Peyer's patch (tissue), 4 donors: ENCODE measurements around the gene PTPRU. TPM values are rescaled to one million over a fixed set of nuclear protein-coding genes. Genes with fewer than 3 reads are reported as not detected.

Experiments
- DNase-seq, 3 donors: peaks; one replicate each; pipeline ENCODE4 v3.0.0-alpha.2; 2017 to 2019
- H3K27ac ChIP-seq, 4 donors: fragments of 200-600 bp; sonication (generic); one replicate each; pipeline ENCODE4 v1.5.1; 2016 to 2019
- H3K27me3 ChIP-seq, 2 donors: fragments of 200-600 bp; sonication (generic); one replicate each; pipeline ENCODE4 v1.5.1; 2019
- H3K36me3 ChIP-seq, 3 donors: fragments of 200-600 bp; sonication (generic); one replicate each; pipeline ENCODE4 v1.5.1; 2016 to 2019
- H3K4me1 ChIP-seq, 4 donors: fragments of 200-600 bp; sonication (generic); one replicate each; pipeline ENCODE4 v1.5.1; 2016 to 2019
- H3K4me3 ChIP-seq, 4 donors: fragments of 200-600 bp; sonication (generic); 1 replicate in 3 of 4; 2 replicates in 1 of 4; pipeline ENCODE4 v1.5.1; 2016 to 2019; ENCODE audit warnings: mild to moderate bottlenecking in 1 of 4
- H3K9me3 ChIP-seq, 4 donors: fragments of 200-600 bp; sonication (generic); one replicate each; pipeline ENCODE4 v1.5.1; 2016 to 2019; ENCODE audit warnings: mild to moderate bottlenecking in 1 of 4
- CTCF ChIP-seq, 6 experiments: fragments of 450-650 bp in 4 of 6; fragments of 200-600 bp in 2 of 6; sonication (generic) in 1 of 6; IDR thresholded peaks; one replicate each; pipeline ENCODE4 v1.5.1; 2017 to 2019; ENCODE audit warnings: antibody characterized with exemption in 6 of 6, mild to moderate bottlenecking in 3 of 6, moderate library complexity in 1 of 6
- POLR2A ChIP-seq, 2 donors: fragments of 450-650 bp; IDR thresholded peaks; one replicate each; pipeline ENCODE4 v1.5.1; 2017; ENCODE audit warnings: antibody characterized with exemption in 2 of 2, mild to moderate bottlenecking in 2 of 2, moderate library complexity in 2 of 2
- total RNA-seq, 4 donors: library from RNA; depleted of rRNA; stranded (reverse); fragments of >200 nt; gene quantifications; one replicate each; pipeline ENCODE4 v1.1.0, GENCODE V29; 2016

The PTPRU gene
- total RNA-seq, 4 donors from 2014 or later: 0.18 to 5.0 (median 4.0) TPM

GRCh38 chr1:29303201-29304024 lies 67.1 kb downstream of the PTPRU start:
- H3K4me3 ChIP-seq: no peak overlapping the region
- H3K36me3 ChIP-seq: no peaks in the 10 kb centered on the region
- no peaks in the 10 kb centered on the region for H3K9me3 ChIP-seq
- H3K27me3 ChIP-seq: no peaks in the 10 kb centered on the region
- DNase-seq: peak in 1 of 3 donors; percentile 33
- H3K4me1 ChIP-seq: no peaks in the 10 kb centered on the region
- H3K27ac ChIP-seq: no peak overlapping the region
- TF ChIP-seq CTCF (IDR thresholded peaks at IDR 0.05) (no peak), POLR2A (IDR thresholded peaks at IDR 0.05) (no peak)

GRCh38 chr1:29304025-29304684 lies 67.8 kb downstream of the PTPRU start:
- DNase-seq: no peak
- Histone ChIP-seq H3K9me3 (no peaks in the 10 kb centered on the region), H3K4me1 (no peaks in the 10 kb centered on the region), H3K27me3 (no peaks in the 10 kb centered on the region), H3K27ac (no peak overlapping the region), H3K4me3 (no peak overlapping the region), H3K36me3 (no peaks in the 10 kb centered on the region)
- no peak for TF ChIP-seq POLR2A (IDR thresholded peaks at IDR 0.05)
- no peak for TF ChIP-seq CTCF (IDR thresholded peaks at IDR 0.05)

GRCh38 chr1:29305943-29306342 lies 69.6 kb downstream of the PTPRU start:
- Histone ChIP-seq H3K36me3 (no peaks in the 10 kb centered on the region), H3K27ac (no peak overlapping the region), H3K27me3 (no peaks in the 10 kb centered on the region), H3K9me3 (no peaks in the 10 kb centered on the region), H3K4me3 (no peak overlapping the region), H3K4me1 (no peaks in the 10 kb centered on the region)
- TF ChIP-seq CTCF (IDR thresholded peaks at IDR 0.05): no peak
- DNase-seq: no peak

GRCh38 chr1:29306471-29307140 lies 70.3 kb downstream of the PTPRU start:
- no peaks in the 10 kb centered on the region for H3K9me3 ChIP-seq
- H3K36me3 ChIP-seq: no peaks in the 10 kb centered on the region
- no peaks in the 10 kb centered on the region for H3K4me1 ChIP-seq
- TF ChIP-seq CTCF (IDR thresholded peaks at IDR 0.05): no peak
- no peak for TF ChIP-seq POLR2A (IDR thresholded peaks at IDR 0.05)
- no peak for DNase-seq
- no peak overlapping the region for H3K4me3 ChIP-seq
- H3K27ac ChIP-seq: no peak overlapping the region
- H3K27me3 ChIP-seq: no peaks in the 10 kb centered on the region

GRCh38 chr1:29309075-29309474 lies 72.8 kb downstream of the PTPRU start:
- Histone ChIP-seq H3K4me3 (no peak overlapping the region), H3K27me3 (no peaks in the 10 kb centered on the region), H3K9me3 (no peaks in the 10 kb centered on the region), H3K4me1 (no peaks in the 10 kb centered on the region), H3K27ac (no peak overlapping the region), H3K36me3 (no peaks in the 10 kb centered on the region)
- no peak for DNase-seq
- no peak for TF ChIP-seq CTCF (IDR thresholded peaks at IDR 0.05)
- TF ChIP-seq POLR2A (IDR thresholded peaks at IDR 0.05): no peak
